ENCODE results near the gene GINM1.

DNA sequence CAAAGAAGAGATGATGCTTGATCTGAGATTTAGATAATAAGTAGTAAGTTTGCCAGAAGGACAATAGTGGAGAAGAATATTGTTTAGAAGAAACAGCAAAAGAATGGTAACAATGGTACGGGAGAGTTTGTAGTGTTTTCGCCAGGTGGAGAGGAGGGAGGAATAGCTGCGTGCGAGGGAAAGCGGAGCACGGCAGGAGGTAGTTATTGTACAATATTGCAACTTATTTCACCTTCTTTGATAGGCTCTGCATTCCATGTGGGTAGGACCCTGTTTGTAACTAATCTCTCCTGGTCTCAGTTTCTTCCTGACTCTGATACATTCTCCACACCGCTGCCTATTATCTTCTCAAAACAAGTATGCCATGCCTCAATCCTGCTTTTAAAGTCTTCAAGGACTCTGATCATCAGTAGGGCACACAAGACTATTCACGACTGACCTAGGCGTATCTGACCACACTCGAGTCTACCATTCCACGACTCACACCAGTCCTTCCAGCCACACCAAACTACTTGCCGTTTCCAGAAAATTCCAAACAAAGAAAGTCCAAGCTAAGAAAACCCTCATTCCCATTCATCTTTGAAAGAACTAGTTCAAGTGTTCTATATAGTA is 21.4 kb upstream of the GINM1 start:
- TF ChIP-seq, protein P1, sequence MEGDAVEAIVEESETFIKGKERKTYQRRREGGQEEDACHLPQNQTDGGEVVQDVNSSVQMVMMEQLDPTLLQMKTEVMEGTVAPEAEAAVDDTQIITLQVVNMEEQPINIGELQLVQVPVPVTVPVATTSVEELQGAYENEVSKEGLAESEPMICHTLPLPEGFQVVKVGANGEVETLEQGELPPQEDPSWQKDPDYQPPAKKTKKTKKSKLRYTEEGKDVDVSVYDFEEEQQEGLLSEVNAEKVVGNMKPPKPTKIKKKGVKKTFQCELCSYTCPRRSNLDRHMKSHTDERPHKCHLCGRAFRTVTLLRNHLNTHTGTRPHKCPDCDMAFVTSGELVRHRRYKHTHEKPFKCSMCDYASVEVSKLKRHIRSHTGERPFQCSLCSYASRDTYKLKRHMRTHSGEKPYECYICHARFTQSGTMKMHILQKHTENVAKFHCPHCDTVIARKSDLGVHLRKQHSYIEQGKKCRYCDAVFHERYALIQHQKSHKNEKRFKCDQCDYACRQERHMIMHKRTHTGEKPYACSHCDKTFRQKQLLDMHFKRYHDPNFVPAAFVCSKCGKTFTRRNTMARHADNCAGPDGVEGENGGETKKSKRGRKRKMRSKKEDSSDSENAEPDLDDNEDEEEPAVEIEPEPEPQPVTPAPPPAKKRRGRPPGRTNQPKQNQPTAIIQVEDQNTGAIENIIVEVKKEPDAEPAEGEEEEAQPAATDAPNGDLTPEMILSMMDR (IDR thresholded peaks at IDR 0.05) = no peak
- TF ChIP-seq POLR2A (IDR thresholded peaks at IDR 0.05) = no peak

Measured in lower leg skin (tissue), 3 donors.